ENCODE measurements around the gene MIA.

DNA sequence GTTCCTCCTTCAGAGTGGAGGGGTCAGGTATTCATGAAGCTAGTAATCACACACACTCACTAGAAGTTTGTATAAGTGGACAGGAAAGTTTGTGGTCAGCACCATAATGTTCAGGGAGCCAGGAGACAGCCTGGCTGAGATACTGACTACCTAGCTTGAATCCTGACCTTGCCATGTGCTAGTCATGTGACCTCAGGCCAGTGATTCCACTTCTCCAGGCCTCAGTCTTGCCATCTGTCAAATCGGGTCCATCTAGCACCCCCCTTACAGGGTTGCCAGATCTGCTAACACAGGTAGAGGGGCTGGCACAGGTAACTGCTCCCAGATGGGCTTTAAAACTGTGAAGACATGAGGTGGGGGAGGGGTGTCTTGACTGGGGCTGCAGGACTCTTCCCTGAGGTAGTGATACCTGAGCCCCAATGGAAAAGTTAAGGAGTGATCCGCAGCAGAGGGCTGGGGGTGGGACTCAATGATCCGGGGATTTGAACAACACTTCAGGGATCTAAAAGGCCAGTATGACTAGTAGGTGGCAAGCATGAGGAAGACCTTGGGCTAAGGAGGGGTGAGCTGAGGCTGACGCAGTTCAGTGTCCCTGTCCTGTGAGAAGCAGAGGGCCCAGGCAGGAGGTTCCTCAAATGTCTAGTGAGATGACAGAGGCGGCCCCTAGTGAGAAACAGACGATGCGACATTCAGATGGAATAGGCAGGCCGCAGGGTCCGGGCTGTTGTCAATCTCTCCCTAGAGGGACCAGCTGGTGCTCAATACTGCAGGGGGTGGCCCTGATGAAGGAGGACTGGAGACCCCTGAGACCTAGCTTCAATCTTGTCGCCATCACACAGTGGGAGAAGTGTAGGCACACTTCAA lies 33.6 kb upstream of the MIA start:
- TF ChIP-seq, protein P1, sequence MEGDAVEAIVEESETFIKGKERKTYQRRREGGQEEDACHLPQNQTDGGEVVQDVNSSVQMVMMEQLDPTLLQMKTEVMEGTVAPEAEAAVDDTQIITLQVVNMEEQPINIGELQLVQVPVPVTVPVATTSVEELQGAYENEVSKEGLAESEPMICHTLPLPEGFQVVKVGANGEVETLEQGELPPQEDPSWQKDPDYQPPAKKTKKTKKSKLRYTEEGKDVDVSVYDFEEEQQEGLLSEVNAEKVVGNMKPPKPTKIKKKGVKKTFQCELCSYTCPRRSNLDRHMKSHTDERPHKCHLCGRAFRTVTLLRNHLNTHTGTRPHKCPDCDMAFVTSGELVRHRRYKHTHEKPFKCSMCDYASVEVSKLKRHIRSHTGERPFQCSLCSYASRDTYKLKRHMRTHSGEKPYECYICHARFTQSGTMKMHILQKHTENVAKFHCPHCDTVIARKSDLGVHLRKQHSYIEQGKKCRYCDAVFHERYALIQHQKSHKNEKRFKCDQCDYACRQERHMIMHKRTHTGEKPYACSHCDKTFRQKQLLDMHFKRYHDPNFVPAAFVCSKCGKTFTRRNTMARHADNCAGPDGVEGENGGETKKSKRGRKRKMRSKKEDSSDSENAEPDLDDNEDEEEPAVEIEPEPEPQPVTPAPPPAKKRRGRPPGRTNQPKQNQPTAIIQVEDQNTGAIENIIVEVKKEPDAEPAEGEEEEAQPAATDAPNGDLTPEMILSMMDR (IDR thresholded peaks at IDR 0.05), result no peak
- TF ChIP-seq POLR2A (IDR thresholded peaks at IDR 0.05), result no peak
- no peak for TF ChIP-seq POLR2AphosphoS5 (IDR thresholded peaks at IDR 0.05)

Data from breast epithelium (tissue), 3 donors.